ENCODE measurements around the gene LPIN2.

DNA sequence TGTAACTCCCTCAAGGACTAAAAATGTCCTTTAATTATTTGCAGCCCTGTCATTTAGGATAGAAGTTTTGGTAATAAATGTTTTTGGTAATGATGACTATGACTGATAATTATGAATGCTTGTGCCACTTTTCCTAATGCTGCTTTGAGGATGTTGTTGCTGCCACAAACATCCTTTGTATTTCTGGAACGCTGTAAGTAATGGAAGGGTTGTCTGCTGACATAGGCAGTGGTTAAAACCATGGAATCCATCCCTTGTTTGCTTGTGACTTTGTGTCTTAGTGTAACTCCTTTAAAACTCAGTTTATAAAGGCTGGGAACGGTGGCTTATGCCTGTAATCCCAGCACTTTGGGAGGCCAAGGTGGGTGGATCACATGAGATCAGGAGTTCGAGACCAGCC, 19.8 kb upstream of the LPIN2 start:
- no peak for TF ChIP-seq POLR2A (IDR thresholded peaks at IDR 0.05; ENCODE audit: extremely low read depth, insufficient read length)
- no peak for TF ChIP-seq MYC (IDR thresholded peaks at IDR 0.05; ENCODE audit: low read depth, low read length)
